Smooth muscle cell of trachea (primary cell): ENCODE results near the gene LILRA6. TPM values are rescaled to one million over a fixed set of nuclear protein-coding genes. Genes with fewer than 3 reads are reported as not detected.

Source experiments
- total RNA-seq: library from RNA; depleted of rRNA; stranded (reverse); fragments of >200 nt; gene quantifications from 2 replicates; pipeline ENCODE4 v1.2.1, GENCODE V29; 2014

LILRA6 gene
- not detected in 2 replicates for total RNA-seq

GRCh38 chr19:54242646-54243045 lies at the start of gene LILRA6:
TSS of gene LILRA6 (minus strand) at chr19:54242790.

GRCh38 chr19:54281007-54281728 lies 38.6 kb upstream of the LILRA6 start, which contains the start of gene LILRB2:
TSS of gene LILRB2 (minus strand) at chr19:54281110. CDS start at chr19:54280496, 614 bp downstream.

DNA sequence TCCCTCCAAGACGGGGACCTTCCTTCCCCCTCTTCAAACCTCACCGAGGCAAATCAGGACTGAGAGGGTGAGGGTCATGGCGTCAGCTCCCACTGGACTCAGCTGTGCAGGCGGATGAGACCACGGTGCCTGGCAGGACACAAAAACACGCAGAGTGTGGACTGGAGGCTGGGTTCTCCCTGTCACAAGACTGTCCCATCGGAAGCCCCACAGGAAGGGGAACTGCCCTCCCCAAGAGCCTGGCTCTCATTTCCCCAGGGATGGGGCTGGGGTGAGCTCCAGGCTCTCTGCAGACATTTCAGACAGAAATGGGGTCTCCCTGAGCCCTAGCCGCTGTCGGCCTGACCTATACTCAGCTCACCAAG lies 14.5 kb upstream of the LILRA6 start, which contains the start of gene LILRB5:
TSS of gene LILRB5 (minus strand) at position 158 of the 365 bp plus-strand sequence. CDS start at position 78, 80 bp downstream.

DNA sequence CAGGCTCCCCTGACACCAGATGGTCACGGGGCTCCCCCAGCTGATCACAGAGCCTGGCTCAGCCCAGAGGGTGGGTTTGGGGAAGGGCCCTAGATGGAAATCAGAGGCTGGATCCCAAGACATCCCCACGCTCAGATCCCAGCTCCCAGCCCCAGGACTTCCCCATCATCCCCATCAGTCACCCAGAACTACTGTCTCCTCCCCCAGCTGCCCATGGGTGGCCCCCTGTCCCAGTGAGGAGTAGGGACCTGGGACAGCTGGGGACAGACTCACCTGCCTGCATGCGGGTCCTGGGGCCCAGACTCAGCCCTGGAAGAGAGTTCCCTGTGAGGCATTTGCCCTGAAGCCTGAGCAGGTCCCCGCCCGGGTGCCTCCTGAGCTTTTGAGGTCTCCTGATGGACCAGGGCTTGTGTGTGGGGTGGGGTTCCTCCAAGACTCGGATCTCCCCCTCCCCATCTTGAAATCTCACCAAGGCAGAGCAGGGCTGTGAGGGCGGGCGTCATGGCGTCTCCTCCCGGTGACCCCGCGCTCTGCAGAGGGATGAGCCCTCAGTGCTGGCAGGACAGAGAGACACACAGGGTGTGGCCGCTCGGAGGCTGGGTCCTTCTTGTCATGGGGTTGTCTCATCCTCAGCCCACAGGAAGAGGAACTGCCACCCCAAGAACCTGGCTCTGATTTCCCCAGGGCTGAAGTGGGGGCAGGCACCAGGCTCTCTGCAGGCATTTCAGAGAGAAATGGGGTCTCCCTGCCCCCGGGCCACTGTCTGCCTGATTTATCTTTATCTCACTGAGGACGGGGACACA lies 19.9 kb downstream of the LILRA6 start, which contains the start of gene LILRB3:
TSS of gene LILRB3 (minus strand) at position 534 of the 803 bp plus-strand sequence. CDS start at position 503, 31 bp downstream.

GRCh38 chr19:54191011-54191810 lies 51.4 kb downstream of the LILRA6 start, which contains the start of gene TSEN34:
TSS of gene TSEN34 (plus strand) at chr19:54191308. CDS start at chr19:54191365, 57 bp downstream.

DNA sequence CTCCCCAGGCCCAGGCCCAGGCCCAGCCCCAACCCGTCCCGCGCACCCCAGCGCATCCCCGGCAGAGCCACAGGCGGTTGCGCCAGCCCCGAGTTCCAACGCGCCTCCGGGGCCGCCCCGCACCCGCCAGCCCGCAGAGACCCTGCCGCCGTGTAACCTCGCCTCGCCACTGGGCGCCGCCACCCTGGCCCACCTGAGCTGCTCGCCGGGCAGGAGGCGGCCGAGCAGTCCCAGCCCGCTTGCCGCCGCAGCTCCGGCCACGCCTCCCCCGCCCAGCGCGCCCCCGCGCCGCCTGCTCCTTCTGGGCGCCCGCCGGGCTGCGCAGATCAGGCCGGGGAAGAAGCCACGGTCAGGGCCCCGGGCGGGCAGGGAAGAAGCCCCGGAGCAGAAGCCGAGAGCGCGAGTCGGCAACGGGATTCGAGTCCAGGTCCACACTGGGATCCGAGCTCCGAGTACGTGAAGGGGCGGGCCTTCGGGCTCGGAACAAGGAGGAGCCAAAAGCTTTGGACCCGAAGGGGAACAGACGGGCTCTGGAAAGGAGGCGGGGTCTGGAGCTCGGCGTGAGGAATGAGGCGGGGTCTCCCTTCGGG lies 53.4 kb downstream of the LILRA6 start, which contains the start of gene MBOAT7:
TSS of gene MBOAT7 (minus strand) at position 436 of the 590 bp plus-strand sequence. CDS start 1,072 bp downstream, outside the sequence.

Other genes starting within 250 kb of the LILRA6 start
- gene VSTM1, start 178.9 kb downstream of the LILRA6 start, total RNA-seq: not detected in 2 replicates
- gene TARM1, start 161.4 kb downstream of the LILRA6 start, total RNA-seq: not detected in 2 replicates
- 0.15 and 0.33 TPM in 2 replicates for gene OSCAR, start 142.0 kb downstream of the LILRA6 start, total RNA-seq
- 5.8 and 25.1 TPM in 2 replicates for gene NDUFA3, start 139.9 kb downstream of the LILRA6 start, total RNA-seq
- 11.7 and 16.4 TPM in 2 replicates for gene TFPT, start 127.1 kb downstream of the LILRA6 start, total RNA-seq
- gene PRPF31, start 127.0 kb downstream of the LILRA6 start, total RNA-seq: 56.9 and 79.4 TPM in 2 replicates
- 10.1 and 25.9 TPM in 2 replicates for gene CNOT3, start 105.0 kb downstream of the LILRA6 start, total RNA-seq
- gene LENG1, start 83.1 kb downstream of the LILRA6 start, total RNA-seq: 4.3 and 5.4 TPM in 2 replicates
- gene TMC4, start 69.6 kb downstream of the LILRA6 start, total RNA-seq: 0.58 and 0.83 TPM in 2 replicates
- gene MBOAT7, start 53.2 kb downstream of the LILRA6 start, total RNA-seq: 36.8 and 94.6 TPM in 2 replicates
- 86.1 and 105 TPM in 2 replicates for gene TSEN34, start 51.5 kb downstream of the LILRA6 start, total RNA-seq
- 1,744 and 1,790 TPM in 2 replicates for gene RPS9, start 41.9 kb downstream of the LILRA6 start, total RNA-seq
- gene LILRB3, start 19.8 kb downstream of the LILRA6 start, total RNA-seq: not detected in 2 replicates
- gene LILRB5, start 14.5 kb upstream of the LILRA6 start, total RNA-seq: under 0.01 TPM in 1 of 2 replicates, not detected in the other
- gene LILRB2, start 38.3 kb upstream of the LILRA6 start, total RNA-seq: not detected in 2 replicates
- gene LILRA5, start 70.4 kb upstream of the LILRA6 start, total RNA-seq: not detected in 2 replicates
- not detected in 2 replicates for gene LILRA4, start 96.4 kb upstream of the LILRA6 start, total RNA-seq
- gene LAIR1, start 122.1 kb upstream of the LILRA6 start, total RNA-seq: not detected in 2 replicates
- gene TTYH1, start 172.7 kb upstream of the LILRA6 start, total RNA-seq: not detected in 2 replicates
- 47.0 and 83.2 TPM in 2 replicates for gene LENG8, start 206.4 kb upstream of the LILRA6 start, total RNA-seq
- gene LENG9, start 221.0 kb upstream of the LILRA6 start, total RNA-seq: 11.2 and 15.1 TPM in 2 replicates
- gene CDC42EP5, start 230.5 kb upstream of the LILRA6 start, total RNA-seq: 28.1 and 51.9 TPM in 2 replicates